ENCODE data around the gene B3GALT5.

DNA sequence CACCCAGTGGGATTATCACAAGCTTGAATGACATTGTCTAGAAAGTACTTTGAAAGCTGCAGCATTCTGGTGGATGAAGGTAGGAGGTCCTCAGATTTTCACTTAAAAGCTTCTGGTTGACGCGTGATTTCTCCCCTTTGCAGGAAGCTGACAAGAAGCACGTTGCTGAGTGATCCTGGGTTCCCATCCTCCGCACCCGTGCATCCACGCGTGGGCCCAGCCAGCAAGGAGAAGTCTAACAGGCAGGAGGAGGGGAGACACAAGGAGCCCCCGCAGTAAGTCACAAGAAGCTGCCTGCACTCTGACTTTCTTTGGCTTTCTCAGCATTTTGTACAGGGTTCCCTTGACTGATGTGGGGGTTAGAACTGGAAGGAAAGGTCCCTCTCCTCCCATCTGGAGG lies 7.8 kb upstream of the B3GALT5 start:
- TF ChIP-seq, protein P1, sequence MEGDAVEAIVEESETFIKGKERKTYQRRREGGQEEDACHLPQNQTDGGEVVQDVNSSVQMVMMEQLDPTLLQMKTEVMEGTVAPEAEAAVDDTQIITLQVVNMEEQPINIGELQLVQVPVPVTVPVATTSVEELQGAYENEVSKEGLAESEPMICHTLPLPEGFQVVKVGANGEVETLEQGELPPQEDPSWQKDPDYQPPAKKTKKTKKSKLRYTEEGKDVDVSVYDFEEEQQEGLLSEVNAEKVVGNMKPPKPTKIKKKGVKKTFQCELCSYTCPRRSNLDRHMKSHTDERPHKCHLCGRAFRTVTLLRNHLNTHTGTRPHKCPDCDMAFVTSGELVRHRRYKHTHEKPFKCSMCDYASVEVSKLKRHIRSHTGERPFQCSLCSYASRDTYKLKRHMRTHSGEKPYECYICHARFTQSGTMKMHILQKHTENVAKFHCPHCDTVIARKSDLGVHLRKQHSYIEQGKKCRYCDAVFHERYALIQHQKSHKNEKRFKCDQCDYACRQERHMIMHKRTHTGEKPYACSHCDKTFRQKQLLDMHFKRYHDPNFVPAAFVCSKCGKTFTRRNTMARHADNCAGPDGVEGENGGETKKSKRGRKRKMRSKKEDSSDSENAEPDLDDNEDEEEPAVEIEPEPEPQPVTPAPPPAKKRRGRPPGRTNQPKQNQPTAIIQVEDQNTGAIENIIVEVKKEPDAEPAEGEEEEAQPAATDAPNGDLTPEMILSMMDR (IDR thresholded peaks at IDR 0.05) = no peak
- no peak for TF ChIP-seq POLR2A (IDR thresholded peaks at IDR 0.05)

Measured in adrenal gland (tissue), 5 donors.